ENCODE data around the gene FREM1.

DNA sequence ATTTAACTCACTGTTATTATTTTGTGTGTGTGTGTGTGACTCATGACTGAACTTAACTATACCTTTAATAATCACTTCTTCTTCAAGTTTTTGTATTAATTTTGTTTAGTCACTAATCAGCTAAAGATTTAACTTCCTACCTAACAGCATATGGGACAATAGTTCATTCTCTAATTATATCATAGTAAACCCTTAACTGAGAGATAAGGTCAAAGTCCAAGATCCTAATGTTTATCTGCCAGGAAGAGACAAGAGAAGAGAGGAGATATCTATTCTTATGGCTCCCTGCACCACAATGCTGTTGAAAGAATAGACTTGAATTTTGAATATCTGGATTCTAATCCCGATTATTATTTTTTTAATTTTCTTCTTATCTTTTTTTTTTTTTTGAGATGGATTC, 28.1 kb downstream of the FREM1 start:
- TF ChIP-seq, protein P1, sequence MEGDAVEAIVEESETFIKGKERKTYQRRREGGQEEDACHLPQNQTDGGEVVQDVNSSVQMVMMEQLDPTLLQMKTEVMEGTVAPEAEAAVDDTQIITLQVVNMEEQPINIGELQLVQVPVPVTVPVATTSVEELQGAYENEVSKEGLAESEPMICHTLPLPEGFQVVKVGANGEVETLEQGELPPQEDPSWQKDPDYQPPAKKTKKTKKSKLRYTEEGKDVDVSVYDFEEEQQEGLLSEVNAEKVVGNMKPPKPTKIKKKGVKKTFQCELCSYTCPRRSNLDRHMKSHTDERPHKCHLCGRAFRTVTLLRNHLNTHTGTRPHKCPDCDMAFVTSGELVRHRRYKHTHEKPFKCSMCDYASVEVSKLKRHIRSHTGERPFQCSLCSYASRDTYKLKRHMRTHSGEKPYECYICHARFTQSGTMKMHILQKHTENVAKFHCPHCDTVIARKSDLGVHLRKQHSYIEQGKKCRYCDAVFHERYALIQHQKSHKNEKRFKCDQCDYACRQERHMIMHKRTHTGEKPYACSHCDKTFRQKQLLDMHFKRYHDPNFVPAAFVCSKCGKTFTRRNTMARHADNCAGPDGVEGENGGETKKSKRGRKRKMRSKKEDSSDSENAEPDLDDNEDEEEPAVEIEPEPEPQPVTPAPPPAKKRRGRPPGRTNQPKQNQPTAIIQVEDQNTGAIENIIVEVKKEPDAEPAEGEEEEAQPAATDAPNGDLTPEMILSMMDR (IDR thresholded peaks at IDR 0.05), result no peak
- no peak for TF ChIP-seq POLR2A (IDR thresholded peaks at IDR 0.05)

All from tibial nerve (tissue), 3 donors.